IMR-90 (cell line): ENCODE results near the gene CKS1B. TPM values are rescaled to one million over a fixed set of nuclear protein-coding genes. Genes with fewer than 3 reads are reported as not detected.

Source experiments
- ATAC-seq: fragments of 200-7000 bp; cut with Tn5 transposase; 2 replicates; pipeline ENCODE4 v1.9.1; 2020; ENCODE audit warnings: low read depth, mild to moderate bottlenecking, moderate library complexity
- BruUV-seq: library from RNA; stranded (reverse); fragments of 400-500 nt; replicated peaks from 2 replicates; lab custom pipeline; 2021; lab: Mats Ljungman, UMichigan
- CTCF ChIA-PET: fragments of 300-600 bp; formaldehyde crosslinking; extraction: SDS; loops from one replicate; lab custom pipeline; 2021; ENCODE audit warnings: antibody characterized with exemption; lab: Yijun Ruan, JAX
- POLR2A ChIA-PET: fragments of 300-600 bp; sonication (Branson Sonifier 250); formaldehyde crosslinking; loops from one replicate; lab custom pipeline; 2022; ENCODE audit warnings: antibody characterized with exemption; ENCODE audit not compliant: unreplicated experiment; lab: Charles Lee
- DNase-seq: peaks from one replicate; pipeline ENCODE4 v3.0.0; 2013
- H2AFZ ChIP-seq: replicated peaks from 2 replicates; pipeline ENCODE3; 2013; ENCODE audit warnings: low read length, mild to moderate bottlenecking; ENCODE audit not compliant: poor library complexity
- H2AK5ac ChIP-seq: 2 replicates; pipeline ENCODE4 v1.6.1; 2013; ENCODE audit warnings: low read depth, low read length, inconsistent platforms
- H2AK9ac ChIP-seq: replicated peaks from 2 replicates; pipeline ENCODE3; 2013; ENCODE audit warnings: mild to moderate bottlenecking, low read depth, low read length, moderate library complexity; ENCODE audit not compliant: poor library complexity
- H2BK120ac ChIP-seq: 2 replicates; pipeline ENCODE4 v1.6.1; 2013; ENCODE audit warnings: low read depth, low read length, inconsistent platforms
- H2BK15ac ChIP-seq: 3 replicates; pipeline ENCODE4 v1.6.1; 2013; ENCODE audit warnings: low read depth, low read length, inconsistent platforms
- H2BK20ac ChIP-seq: 2 replicates; pipeline ENCODE4 v1.6.1; 2013; ENCODE audit warnings: low read depth, mild to moderate bottlenecking, inconsistent platforms, low read length, moderate library complexity
- H2BK5ac ChIP-seq: 2 replicates; pipeline ENCODE4 v1.6.1; 2013; ENCODE audit warnings: mild to moderate bottlenecking, low read depth, low read length, inconsistent platforms; ENCODE audit not compliant: poor library complexity, severe bottlenecking
- H3K14ac ChIP-seq: replicated peaks from 2 replicates; pipeline ENCODE4 v1.6.1; 2013; ENCODE audit warnings: low read depth, low read length, inconsistent platforms
- H3K18ac ChIP-seq: 2 replicates; pipeline ENCODE4 v1.6.1; 2013; ENCODE audit warnings: low read depth, low read length, control low read depth
- H3K23ac ChIP-seq: 2 replicates; pipeline ENCODE4 v1.6.1; 2013; ENCODE audit warnings: low read depth, low read length, inconsistent platforms
- H3K27ac ChIP-seq: 2 replicates; pipeline ENCODE4 v1.5.1; 2013; ENCODE audit warnings: mild to moderate bottlenecking, control low read depth, low read length; ENCODE audit not compliant: insufficient read depth
- H3K27me3 ChIP-seq: 2 replicates; pipeline ENCODE4 v1.6.1; 2013; ENCODE audit warnings: low read length; ENCODE audit not compliant: control insufficient read depth, insufficient read depth
- H3K36me3 ChIP-seq: 2 replicates; pipeline ENCODE4 v1.6.1; 2013; ENCODE audit warnings: low read length, mixed read lengths; ENCODE audit not compliant: control insufficient read depth, insufficient read depth
- H3K4ac ChIP-seq: 2 replicates; pipeline ENCODE4 v1.6.1; 2013; ENCODE audit warnings: low read depth, low read length, inconsistent platforms
- H3K4me1 ChIP-seq: 2 replicates; pipeline ENCODE4 v1.6.1; 2013; ENCODE audit warnings: low read length, mixed read lengths; ENCODE audit not compliant: control insufficient read depth, insufficient read depth
- H3K4me2 ChIP-seq: 2 replicates; pipeline ENCODE4 v1.6.1; 2013; ENCODE audit warnings: low read depth, mild to moderate bottlenecking, control low read depth, low read length, moderate library complexity
- H3K4me3 ChIP-seq: 2 replicates; pipeline ENCODE4 v1.5.1; 2013; ENCODE audit warnings: low read depth, mild to moderate bottlenecking, control low read depth, low read length, moderate library complexity; ENCODE audit not compliant: insufficient read depth
- H3K56ac ChIP-seq: 2 replicates; pipeline ENCODE4 v1.6.1; 2013; ENCODE audit warnings: low read length, inconsistent platforms; ENCODE audit not compliant: insufficient read depth; ENCODE audit errors: extremely low read depth
- H3K79me1 ChIP-seq, 2 experiments: 2 replicates each; pipeline ENCODE4 v1.6.1; 2013; ENCODE audit warnings: low read length in 2 of 2, inconsistent platforms in 1 of 2, low read depth in 1 of 2
- H3K9ac ChIP-seq: 2 replicates; pipeline ENCODE4 v1.6.1; 2013; ENCODE audit warnings: low read depth, low read length, control low read depth
- H3K9me1 ChIP-seq: 2 replicates; pipeline ENCODE4 v1.6.1; 2013; ENCODE audit warnings: low read length, inconsistent platforms; ENCODE audit not compliant: insufficient read depth
- H3K9me3 ChIP-seq: 2 replicates; pipeline ENCODE4 v1.6.1; 2013; ENCODE audit warnings: low read length; ENCODE audit not compliant: control insufficient read depth, insufficient read depth
- H4K20me1 ChIP-seq: 2 replicates; pipeline ENCODE4 v1.6.1; 2013; ENCODE audit warnings: low read length, inconsistent platforms; ENCODE audit not compliant: insufficient read depth
- H4K5ac ChIP-seq: 2 replicates; pipeline ENCODE4 v1.6.1; 2013; ENCODE audit warnings: mild to moderate bottlenecking, low read depth, low read length, control low read depth
- H4K8ac ChIP-seq, 2 experiments: 2 replicates each; pipeline ENCODE4 v1.6.1; 2013; ENCODE audit warnings: low read depth in 2 of 2, low read length in 2 of 2, control low read depth in 1 of 2, inconsistent platforms in 1 of 2
- H4K91ac ChIP-seq: 2 replicates; pipeline ENCODE4 v1.6.1; 2013; ENCODE audit warnings: low read depth, low read length, inconsistent platforms; ENCODE audit not compliant: insufficient read depth
- CEBPB ChIP-seq: IDR thresholded peaks from 2 replicates; pipeline ENCODE4 v1.6.1; 2012; ENCODE audit warnings: low read depth, low read length, improper control_type of control experiment
- CTCF ChIP-seq: conservative IDR thresholded peaks from 2 replicates; pipeline ENCODE4 v1.5.1; 2012; ENCODE audit warnings: mild to moderate bottlenecking, low read depth, low read length, improper control_type of control experiment
- MXI1 ChIP-seq: IDR thresholded peaks from 2 replicates; pipeline ENCODE4 v1.6.1; 2012; ENCODE audit warnings: low read depth, mild to moderate bottlenecking, low read length, moderate library complexity, borderline replicate concordance
- POLR2A ChIP-seq: IDR thresholded peaks from 2 replicates; pipeline ENCODE4 v1.6.1; 2012; ENCODE audit warnings: mild to moderate bottlenecking, low read depth, low read length
- WGBS, 2 experiments: methylation state at CpG; one replicate each; pipeline versions ENCODE4 v1.1.5 to v1.1.7; 2013; ENCODE audit warnings: missing lambda C conversion rate in 2 of 2; ENCODE audit not compliant: insufficient read length in 1 of 2; ENCODE audit errors: extremely low coverage in 2 of 2; 5-methylcytosine and 5-hydroxymethylcytosine counted together
- dilution Hi-C: fragments of 300-500 bp; cut with HindIII; formaldehyde crosslinking; loops from one replicate; pipeline ENCODE4 v1.14.3; 2018; ENCODE audit warnings: low sequenced_read_pairs; ENCODE audit not compliant: unreplicated experiment
- in situ Hi-C: fragments of 300-500 bp; cut with MboI; formaldehyde crosslinking; loops from 3 replicates; pipeline ENCODE4 v1.14.3; 2019; ENCODE audit warnings: low sequenced_read_pairs, inconsistent platforms, mixed read lengths
- intact Hi-C: fragments of 100-400 bp; cut with micrococcal nuclease; formaldehyde crosslinking; loops from 2 replicates; pipeline ENCODE4 v1.10.0; 2022
- polyA plus RNA-seq, 3 experiments: library from polyadenylated mRNA; depleted of rRNA; stranded (reverse); fragments of >200 nt; gene quantifications; 2 replicates each; pipeline ENCODE4 v1.2.3, GENCODE V29; 2012; ENCODE audit warnings: low replicate concordance in 1 of 3
- total RNA-seq: library from RNA; depleted of rRNA; stranded (reverse); fragments of >200 nt; gene quantifications from 2 replicates; pipeline ENCODE4 v1.2.3, GENCODE V29; 2012

The CKS1B gene
- total and polyA plus RNA-seq, 2 of the 4 experiments (the other 2 are of a cell fraction), result 140 to 195 TPM

DNA sequence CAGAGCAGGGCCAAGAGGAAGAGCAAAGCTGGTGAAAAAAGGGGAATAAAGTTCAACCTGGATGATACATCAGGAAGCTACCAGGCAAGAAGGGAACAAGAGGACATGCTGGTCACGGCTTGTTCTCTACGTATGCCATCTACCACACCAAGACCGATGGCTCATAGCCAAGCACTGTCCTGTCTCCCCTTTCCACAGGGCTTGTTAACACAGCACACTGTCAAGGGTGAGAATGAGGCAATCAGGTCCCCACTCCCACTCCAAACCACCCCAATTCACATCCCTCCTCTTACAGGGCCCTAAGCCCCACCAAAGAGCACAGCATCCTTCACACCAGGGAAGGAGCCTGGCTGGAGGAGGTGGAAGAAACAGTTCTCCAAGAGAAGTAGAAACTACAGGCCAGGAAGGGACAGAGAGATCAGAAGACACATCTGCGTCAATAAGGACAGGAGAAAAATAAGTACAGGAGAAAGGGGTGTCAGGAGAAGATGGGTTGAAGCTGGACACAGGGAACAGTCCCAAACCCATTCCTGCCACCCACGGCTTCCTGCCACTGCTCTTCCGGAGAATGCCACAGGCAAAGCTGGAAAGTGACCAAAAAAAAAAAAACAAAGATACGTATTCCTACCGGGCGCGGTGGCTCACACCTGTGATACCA lies 3.0 kb upstream of the CKS1B start:
- Histone ChIP-seq H3K4me3 (no peak overlapping the region), H2AFZ (peak overlapping the region; percentile 71), H3K4ac (peak overlapping the region; percentile 100), H4K8ac (peak overlapping the region; percentile 95 to 98), H3K9me1 (peaks cover 7% of the 10 kb centered on the region), H2BK5ac (peak overlapping the region; percentile 97), H4K5ac (peak overlapping the region; percentile 98), H3K9ac (peak overlapping the region; percentile 73), H2AK9ac (peak overlapping the region; percentile 99), H3K27me3 (no peaks in the 10 kb centered on the region), H3K79me1 (peaks cover 14 to 62% of the 10 kb centered on the region in 2 experiments), H2BK120ac (peak overlapping the region; percentile 95), H3K18ac (peak overlapping the region; percentile 98), H3K56ac (peak overlapping the region; percentile 92), H3K27ac (peak overlapping the region; percentile 96), H3K4me2 (peak overlapping the region; percentile 78), H2AK5ac (peak overlapping the region; percentile 100), H4K91ac (peak overlapping the region; percentile 100), H3K36me3 (peaks cover 19% of the 10 kb centered on the region), H2BK15ac (peak overlapping the region; percentile 99), H3K14ac (peak overlapping the region; percentile 99), H3K4me1 (peaks cover 18% of the 10 kb centered on the region), H4K20me1 (peaks cover 33% of the 10 kb centered on the region), H3K23ac (peak overlapping the region; percentile 100), H2BK20ac (peak overlapping the region; percentile 97), H3K9me3 (no peaks in the 10 kb centered on the region)
- BruUV-seq, result no TSS peak
- no peak for DNase-seq
- in situ Hi-C loops, result no loop called here
- TF ChIP-seq MXI1 (no peak), CEBPB (peak; percentile 25; the same call in 1 of the 2 replicates), POLR2A (no peak), CTCF (no peak)
- dilution Hi-C loops, result no loop called here
- intact Hi-C loops, result loop anchor here (10.0 kb wide), 1 partner anchor 203 kb away; the partner anchor contains the start of genes KRTCAP2 and TRIM46
- CTCF ChIA-PET, result interaction anchor here (1.3 to 2.2 kb wide), 3 partner anchors 12 to 114 kb away, joined by 5 to 9 read pairs (median 6); partner anchors contain the start of gene FLAD1
- POLR2A ChIA-PET, result interaction anchor here (0.7 to 1.3 kb wide), 4 partner anchors 16 to 37 kb away, joined by 3 to 10 read pairs (median 4); partner anchors contain the start of gene PBXIP1
- WGBS, 2 experiments, result no CpG with 5 or more reads among the region's 10 CpGs
- no peak for ATAC-seq
